GM12873 (cell line): ENCODE data around the gene GLB1L3.

ENCODE experiments used
- TF ChIP-seq, protein P1 (sequence below): IDR thresholded peaks from 2 replicates; pipeline ENCODE4 v1.5.1; 2012; ENCODE audit warnings: low read depth, mild to moderate bottlenecking, moderate library complexity, low read length, control low read depth; ENCODE audit not compliant: insufficient read depth; ENCODE audit errors: missing control alignments

Gene GLB1L3

GRCh38 chr11:134233729-134234179 lies 42.4 kb upstream of the GLB1L3 start:
- TF ChIP-seq, protein P1, sequence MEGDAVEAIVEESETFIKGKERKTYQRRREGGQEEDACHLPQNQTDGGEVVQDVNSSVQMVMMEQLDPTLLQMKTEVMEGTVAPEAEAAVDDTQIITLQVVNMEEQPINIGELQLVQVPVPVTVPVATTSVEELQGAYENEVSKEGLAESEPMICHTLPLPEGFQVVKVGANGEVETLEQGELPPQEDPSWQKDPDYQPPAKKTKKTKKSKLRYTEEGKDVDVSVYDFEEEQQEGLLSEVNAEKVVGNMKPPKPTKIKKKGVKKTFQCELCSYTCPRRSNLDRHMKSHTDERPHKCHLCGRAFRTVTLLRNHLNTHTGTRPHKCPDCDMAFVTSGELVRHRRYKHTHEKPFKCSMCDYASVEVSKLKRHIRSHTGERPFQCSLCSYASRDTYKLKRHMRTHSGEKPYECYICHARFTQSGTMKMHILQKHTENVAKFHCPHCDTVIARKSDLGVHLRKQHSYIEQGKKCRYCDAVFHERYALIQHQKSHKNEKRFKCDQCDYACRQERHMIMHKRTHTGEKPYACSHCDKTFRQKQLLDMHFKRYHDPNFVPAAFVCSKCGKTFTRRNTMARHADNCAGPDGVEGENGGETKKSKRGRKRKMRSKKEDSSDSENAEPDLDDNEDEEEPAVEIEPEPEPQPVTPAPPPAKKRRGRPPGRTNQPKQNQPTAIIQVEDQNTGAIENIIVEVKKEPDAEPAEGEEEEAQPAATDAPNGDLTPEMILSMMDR: no peak

DNA sequence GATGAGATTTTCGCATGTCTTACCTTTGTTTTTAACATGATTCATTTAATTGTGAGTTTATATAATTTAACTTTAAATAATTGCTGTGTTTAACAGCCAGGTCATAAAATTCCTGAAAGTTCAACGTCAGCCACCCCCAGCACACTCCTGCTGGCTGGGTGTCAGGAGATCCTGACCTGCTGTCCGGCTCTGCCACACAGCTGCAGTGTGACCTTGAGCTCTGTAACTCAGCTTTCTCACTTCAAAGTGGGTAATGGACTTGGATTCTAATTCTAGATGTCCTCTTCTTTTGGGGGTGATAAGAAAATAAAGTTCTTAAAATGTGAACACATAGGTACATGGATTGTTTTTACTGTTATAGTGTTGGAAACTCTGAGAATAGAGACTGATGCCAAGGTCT lies 40.8 kb upstream of the GLB1L3 start:
- TF ChIP-seq, protein P1: no peak

DNA sequence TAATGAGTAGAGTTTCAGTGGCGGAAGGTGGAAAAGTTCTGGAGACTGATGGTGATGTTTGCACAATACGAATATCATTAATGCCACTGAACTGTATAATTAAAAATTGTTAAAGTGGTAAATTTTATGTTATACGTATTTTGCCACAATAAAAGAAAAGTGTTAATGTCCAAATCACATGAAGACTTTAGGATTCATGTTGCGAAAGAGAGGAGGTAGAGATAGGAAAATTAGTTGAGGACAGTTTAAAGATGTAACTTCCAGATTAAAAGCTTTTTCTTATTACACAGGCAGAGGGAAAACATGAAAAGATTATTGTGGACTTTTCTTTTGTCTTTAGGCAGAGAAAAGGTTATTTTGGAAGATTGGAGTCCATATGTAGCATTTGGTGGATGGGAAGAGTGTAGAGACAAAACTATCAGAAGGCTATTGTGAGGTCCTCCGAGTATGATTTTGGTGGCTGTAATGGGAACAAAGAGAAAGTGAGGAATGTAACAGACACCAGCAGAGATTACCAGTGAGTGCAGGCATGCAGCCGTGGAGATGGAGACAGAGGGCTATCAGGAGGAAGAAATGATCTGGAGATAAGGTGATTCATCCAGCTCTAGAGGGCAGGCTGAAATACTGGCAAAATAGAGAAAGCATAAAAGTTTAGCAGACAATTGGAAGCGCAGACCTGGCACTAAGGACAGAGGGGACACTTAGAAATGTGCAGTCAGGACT lies 39.2 kb upstream of the GLB1L3 start:
- TF ChIP-seq, protein P1: no peak

- TF ChIP-seq, protein P1: no peak
Observed at GRCh38 chr11:134237557-134237922, 38.6 kb upstream of the GLB1L3 start.

- TF ChIP-seq, protein P1: no peak
Observed at GRCh38 chr11:134238956-134239355, 37.2 kb upstream of the GLB1L3 start.

- TF ChIP-seq, protein P1: no peak
Observed at GRCh38 chr11:134240592-134240991, 35.6 kb upstream of the GLB1L3 start.

GRCh38 chr11:134242376-134242775 lies 33.8 kb upstream of the GLB1L3 start:
- TF ChIP-seq, protein P1: no peak
